Lower leg skin (tissue), 3 donors: ENCODE data around the gene SCYGR3.

Experiments used
- POLR2A ChIP-seq, 2 donors: fragments of 450-650 bp; IDR thresholded peaks; one replicate each; pipeline ENCODE4 v1.6.1; 2016 to 2017; ENCODE audit warnings: antibody characterized with exemption in 2 of 2, mild to moderate bottlenecking in 1 of 2, moderate library complexity in 1 of 2
- TF ChIP-seq, protein P1 (sequence below), 3 donors: fragments of 450-650 bp; IDR thresholded peaks; one replicate each; pipeline ENCODE4 v1.5.1; 2016; ENCODE audit warnings: antibody characterized with exemption in 3 of 3, mild to moderate bottlenecking in 3 of 3, moderate library complexity in 2 of 3

DNA sequence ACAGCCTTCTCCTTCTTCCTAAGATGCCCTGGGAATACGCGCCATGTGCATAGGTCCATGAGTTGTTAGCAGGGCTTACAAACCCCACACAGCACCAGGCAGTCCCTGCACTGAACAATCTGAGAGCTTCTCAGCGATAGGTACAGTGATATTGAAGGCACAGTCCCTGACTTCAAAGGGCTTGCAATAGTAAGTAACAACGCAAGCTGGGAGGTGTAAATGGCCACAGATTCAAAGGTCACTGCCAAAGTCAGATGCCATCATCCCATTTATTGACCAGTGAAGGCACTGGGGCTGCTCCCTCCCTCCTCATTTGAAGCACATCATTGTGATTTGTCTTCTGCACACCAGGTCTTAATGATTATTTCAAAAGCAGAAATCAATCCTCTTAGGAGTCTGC is 541 bp upstream of the SCYGR3 start:
- no peak for TF ChIP-seq POLR2A (IDR thresholded peaks at IDR 0.05)
- TF ChIP-seq, protein P1, sequence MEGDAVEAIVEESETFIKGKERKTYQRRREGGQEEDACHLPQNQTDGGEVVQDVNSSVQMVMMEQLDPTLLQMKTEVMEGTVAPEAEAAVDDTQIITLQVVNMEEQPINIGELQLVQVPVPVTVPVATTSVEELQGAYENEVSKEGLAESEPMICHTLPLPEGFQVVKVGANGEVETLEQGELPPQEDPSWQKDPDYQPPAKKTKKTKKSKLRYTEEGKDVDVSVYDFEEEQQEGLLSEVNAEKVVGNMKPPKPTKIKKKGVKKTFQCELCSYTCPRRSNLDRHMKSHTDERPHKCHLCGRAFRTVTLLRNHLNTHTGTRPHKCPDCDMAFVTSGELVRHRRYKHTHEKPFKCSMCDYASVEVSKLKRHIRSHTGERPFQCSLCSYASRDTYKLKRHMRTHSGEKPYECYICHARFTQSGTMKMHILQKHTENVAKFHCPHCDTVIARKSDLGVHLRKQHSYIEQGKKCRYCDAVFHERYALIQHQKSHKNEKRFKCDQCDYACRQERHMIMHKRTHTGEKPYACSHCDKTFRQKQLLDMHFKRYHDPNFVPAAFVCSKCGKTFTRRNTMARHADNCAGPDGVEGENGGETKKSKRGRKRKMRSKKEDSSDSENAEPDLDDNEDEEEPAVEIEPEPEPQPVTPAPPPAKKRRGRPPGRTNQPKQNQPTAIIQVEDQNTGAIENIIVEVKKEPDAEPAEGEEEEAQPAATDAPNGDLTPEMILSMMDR (IDR thresholded peaks at IDR 0.05), result no peak
